ENCODE data around the gene SIRT4.

- no peak for TF ChIP-seq CTCF (IDR thresholded peaks at IDR 0.05)
- TF ChIP-seq POLR2A (IDR thresholded peaks at IDR 0.05): no peak
Observed at GRCh38 chr12:120347766-120348165, 45.6 kb downstream of the SIRT4 start.
